Ascending aorta (tissue), 2 donors: Measurements from ENCODE around the gene ECT2. TPM values are rescaled to one million over a fixed set of nuclear protein-coding genes. Genes with fewer than 3 reads are reported as not detected.
"Not testable (repeated sequence)": the region's sequence is repeated elsewhere in the genome, so short reads cannot be mapped to it uniquely, and the experiment has no call there.

Experiments
- DNase-seq, 2 donors: peaks; one replicate each; pipeline ENCODE4 v3.0.0-alpha.2; 2019; ENCODE audit warnings: low spot score in 2 of 2
- H3K27ac ChIP-seq, 2 donors: fragments of 200-600 bp; sonication (generic); one replicate each; pipeline ENCODE4 v1.5.1; 2016 to 2017; ENCODE audit warnings: mild to moderate bottlenecking in 1 of 2
- H3K27me3 ChIP-seq: fragments of 200-600 bp; sonication (generic); one replicate; pipeline ENCODE4 v1.5.1; 2017
- H3K36me3 ChIP-seq, 2 donors: fragments of 200-600 bp; sonication (generic); one replicate each; pipeline ENCODE4 v1.5.1; 2016
- H3K4me1 ChIP-seq, 2 donors: fragments of 200-600 bp; sonication (generic); one replicate each; pipeline ENCODE4 v1.5.1; 2016 to 2017; ENCODE audit warnings: mild to moderate bottlenecking in 1 of 2
- H3K4me3 ChIP-seq, 2 donors: fragments of 200-600 bp; sonication (generic); one replicate each; pipeline ENCODE4 v1.5.1; 2016 to 2017; ENCODE audit warnings: mild to moderate bottlenecking in 1 of 2
- H3K9me3 ChIP-seq, 2 donors: fragments of 200-600 bp; sonication (generic); one replicate each; pipeline ENCODE4 v1.5.1; 2016
- intact Hi-C: fragments of 100-400 bp; cut with DNase I; formaldehyde crosslinking; loops from one replicate; pipeline ENCODE4 v1.15.1; 2023
- total RNA-seq: library from RNA; depleted of rRNA; stranded (reverse); fragments of >200 nt; gene quantifications from one replicate; pipeline ENCODE4 v1.1.0, GENCODE V29; 2016
- TF ChIP-seq, protein P1 (sequence below), 3 experiments: fragments of 200-600 bp in 2 of 3; fragments of 450-650 bp in 1 of 3; sonication (generic) in 2 of 3; IDR thresholded peaks; one replicate each; pipeline ENCODE4 v1.5.1; 2016 to 2019; ENCODE audit warnings: antibody characterized with exemption in 3 of 3, mild to moderate bottlenecking in 1 of 3, moderate library complexity in 1 of 3

Gene ECT2
- total RNA-seq, 1 donor from 2014 or later = 27.1 TPM

DNA sequence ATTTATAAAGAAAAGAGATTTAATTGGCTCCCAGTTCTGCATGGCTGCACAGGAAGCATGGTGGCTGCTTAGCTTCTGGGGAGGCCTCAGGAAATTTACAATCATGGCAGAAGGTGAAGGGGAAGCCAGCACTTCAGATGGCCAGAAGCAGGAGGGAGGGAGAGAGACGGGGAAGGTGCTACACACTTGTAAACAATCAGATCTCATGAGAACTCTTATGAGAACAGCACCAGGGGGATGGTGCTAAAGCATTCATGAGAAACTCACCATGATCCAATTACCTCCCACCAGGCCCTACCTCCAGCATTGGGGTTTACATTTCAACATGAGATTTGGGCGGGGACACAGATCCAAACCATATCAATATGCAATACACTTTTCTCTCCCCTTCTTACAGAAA is 73.7 kb downstream of the ECT2 start:
- intact Hi-C loops = no loop called here

DNA sequence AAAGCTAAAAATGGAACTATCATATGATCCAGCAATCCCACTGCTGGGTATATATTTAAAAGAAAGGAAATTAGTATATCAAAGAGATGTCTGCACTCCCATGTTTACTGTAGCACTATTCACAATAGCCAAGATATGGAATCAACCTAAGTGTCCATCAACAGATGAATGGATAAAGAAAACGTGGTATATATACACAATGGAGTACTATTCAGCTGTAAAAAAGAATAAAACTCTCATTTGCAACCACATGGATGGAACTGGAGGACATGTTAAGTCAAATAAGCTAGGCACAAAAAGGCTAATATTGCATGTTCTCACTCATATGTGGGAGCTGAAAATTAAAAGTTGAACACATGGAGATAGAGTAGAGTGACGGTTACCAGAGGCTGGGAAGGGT is 76.7 kb downstream of the ECT2 start:
- H3K27ac ChIP-seq, H3K4me1 ChIP-seq, H3K4me3 ChIP-seq, H3K36me3 ChIP-seq, DNase-seq, intact Hi-C loops, H3K27me3 ChIP-seq, H3K9me3 ChIP-seq: not testable (repeated sequence)

More for the DNA sequence above, 73.7 kb downstream of the ECT2 start:
- no peak overlapping the region for H3K4me3 ChIP-seq
- no peaks in the 10 kb centered on the region for H3K36me3 ChIP-seq
- H3K9me3 ChIP-seq = no peaks in the 10 kb centered on the region
- H3K27ac ChIP-seq = no peak overlapping the region
- H3K4me1 ChIP-seq = no peaks in the 10 kb centered on the region
- TF ChIP-seq, protein P1, sequence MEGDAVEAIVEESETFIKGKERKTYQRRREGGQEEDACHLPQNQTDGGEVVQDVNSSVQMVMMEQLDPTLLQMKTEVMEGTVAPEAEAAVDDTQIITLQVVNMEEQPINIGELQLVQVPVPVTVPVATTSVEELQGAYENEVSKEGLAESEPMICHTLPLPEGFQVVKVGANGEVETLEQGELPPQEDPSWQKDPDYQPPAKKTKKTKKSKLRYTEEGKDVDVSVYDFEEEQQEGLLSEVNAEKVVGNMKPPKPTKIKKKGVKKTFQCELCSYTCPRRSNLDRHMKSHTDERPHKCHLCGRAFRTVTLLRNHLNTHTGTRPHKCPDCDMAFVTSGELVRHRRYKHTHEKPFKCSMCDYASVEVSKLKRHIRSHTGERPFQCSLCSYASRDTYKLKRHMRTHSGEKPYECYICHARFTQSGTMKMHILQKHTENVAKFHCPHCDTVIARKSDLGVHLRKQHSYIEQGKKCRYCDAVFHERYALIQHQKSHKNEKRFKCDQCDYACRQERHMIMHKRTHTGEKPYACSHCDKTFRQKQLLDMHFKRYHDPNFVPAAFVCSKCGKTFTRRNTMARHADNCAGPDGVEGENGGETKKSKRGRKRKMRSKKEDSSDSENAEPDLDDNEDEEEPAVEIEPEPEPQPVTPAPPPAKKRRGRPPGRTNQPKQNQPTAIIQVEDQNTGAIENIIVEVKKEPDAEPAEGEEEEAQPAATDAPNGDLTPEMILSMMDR (IDR thresholded peaks at IDR 0.05) = no peak
- no peak for DNase-seq
- no peaks in the 10 kb centered on the region for H3K27me3 ChIP-seq

DNA sequence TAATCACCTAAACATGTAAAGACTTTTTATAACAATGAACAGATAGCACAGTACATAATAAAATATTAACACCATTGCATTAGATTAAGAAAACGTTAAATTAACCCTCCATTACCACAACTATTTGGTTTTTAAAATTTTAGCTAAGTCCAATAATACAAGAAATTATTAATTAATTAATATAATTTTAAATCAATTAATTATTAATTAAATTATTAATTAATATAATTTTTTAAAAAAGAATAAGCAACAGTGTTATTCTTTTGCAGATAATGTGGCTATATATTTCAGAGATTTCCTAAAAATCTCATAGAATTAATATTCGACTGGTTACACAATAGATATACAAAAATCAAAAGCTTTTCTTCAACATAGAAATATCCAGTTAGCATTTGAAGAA is 82.5 kb downstream of the ECT2 start:
- Histone ChIP-seq H3K9me3 (no peaks in the 10 kb centered on the region), H3K27me3 (no peaks in the 10 kb centered on the region), H3K4me3 (no peak overlapping the region), H3K36me3 (no peaks in the 10 kb centered on the region), H3K4me1 (no peaks in the 10 kb centered on the region), H3K27ac (no peak overlapping the region)
- intact Hi-C loops = no loop called here
- no peak for DNase-seq
- TF ChIP-seq, protein P1 (IDR thresholded peaks at IDR 0.05) = no peak

DNA sequence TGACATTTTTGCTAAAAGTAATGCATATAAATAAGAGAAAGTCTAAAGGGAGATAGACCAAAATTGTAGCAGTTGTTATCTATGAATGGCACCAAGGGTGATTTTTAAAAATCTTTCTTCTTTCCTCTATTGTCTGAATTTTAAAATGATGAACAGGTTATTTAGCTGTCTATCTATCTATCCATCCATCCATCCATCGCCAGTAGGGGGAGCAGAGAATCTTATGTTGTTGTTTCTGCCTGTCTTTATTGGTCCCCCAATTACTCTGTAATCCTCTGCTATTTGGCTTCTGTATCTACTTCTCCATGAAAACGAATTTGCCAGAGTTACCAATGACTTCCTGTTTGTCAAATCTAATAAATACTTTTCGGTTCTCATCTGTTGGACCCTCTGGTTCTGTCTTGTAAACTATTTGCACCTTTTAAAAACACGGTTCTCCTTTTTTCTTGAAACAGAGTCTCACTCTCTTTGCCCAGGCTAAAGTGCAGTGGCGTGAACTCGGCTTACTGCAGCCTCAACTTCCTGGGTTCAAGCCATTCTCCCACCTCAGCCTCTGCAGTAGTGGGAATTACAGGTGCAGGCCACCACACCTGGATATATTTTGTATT is 86.0 kb downstream of the ECT2 start:
- no peaks in the 10 kb centered on the region for H3K36me3 ChIP-seq
- no peaks in the 10 kb centered on the region for H3K4me1 ChIP-seq
- H3K27ac ChIP-seq = no peak overlapping the region
- no peaks in the 10 kb centered on the region for H3K27me3 ChIP-seq
- no peak for DNase-seq
- no peaks in the 10 kb centered on the region for H3K9me3 ChIP-seq
- intact Hi-C loops = no loop called here
- TF ChIP-seq, protein P1 (IDR thresholded peaks at IDR 0.05) = peak; percentile 17 to 30 (median 25)
- H3K4me3 ChIP-seq = no peak overlapping the region

DNA sequence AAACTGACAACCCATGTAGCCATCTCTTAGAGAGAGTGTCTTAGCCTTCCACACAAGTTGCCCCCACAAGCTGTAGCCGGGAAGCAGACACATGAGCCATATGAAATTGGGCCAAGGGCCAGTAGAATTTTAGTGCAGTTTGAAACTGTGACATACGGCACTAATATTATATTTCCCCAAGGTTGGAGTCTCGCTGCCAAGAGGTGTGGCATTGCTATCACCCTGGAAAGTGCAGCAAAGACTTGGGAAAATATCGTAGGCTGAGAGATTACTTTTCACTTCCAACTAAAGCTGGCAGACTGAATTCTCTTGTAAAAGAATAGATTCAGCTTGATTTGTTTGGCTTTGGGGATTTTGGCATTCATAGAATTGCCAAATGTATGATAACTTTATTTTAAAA is 89.2 kb downstream of the ECT2 start:
- no peaks in the 10 kb centered on the region for H3K36me3 ChIP-seq
- no peak overlapping the region for H3K4me3 ChIP-seq
- TF ChIP-seq, protein P1 (IDR thresholded peaks at IDR 0.05) = no peak
- H3K27me3 ChIP-seq = no peaks in the 10 kb centered on the region
- H3K9me3 ChIP-seq = no peaks in the 10 kb centered on the region
- intact Hi-C loops = no loop called here
- DNase-seq = no peak
- H3K27ac ChIP-seq = no peak overlapping the region
- H3K4me1 ChIP-seq = no peaks in the 10 kb centered on the region

DNA sequence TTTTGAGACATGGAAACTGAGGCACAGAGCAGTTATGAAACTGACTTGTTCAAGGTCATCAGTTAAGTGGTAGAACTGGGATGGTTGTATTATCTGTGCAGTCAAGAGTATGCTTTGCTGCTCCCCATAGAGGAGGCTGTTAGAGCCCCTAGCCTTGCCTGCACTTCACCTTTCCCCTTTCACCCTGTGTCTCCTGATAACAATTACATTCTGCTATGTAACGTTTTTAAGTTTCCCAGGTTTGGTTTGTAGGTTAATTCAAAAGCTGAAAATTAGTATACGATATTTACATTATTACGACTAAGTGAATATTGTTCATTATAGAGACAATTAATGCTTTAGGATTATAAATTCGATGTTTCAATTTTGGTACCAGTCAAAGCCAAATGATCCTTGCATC is 89.9 kb downstream of the ECT2 start:
- Histone ChIP-seq H3K27me3 (no peaks in the 10 kb centered on the region), H3K4me3 (no peak overlapping the region), H3K9me3 (no peaks in the 10 kb centered on the region), H3K36me3 (no peaks in the 10 kb centered on the region), H3K27ac (no peak overlapping the region), H3K4me1 (no peaks in the 10 kb centered on the region)
- intact Hi-C loops = no loop called here
- no peak for DNase-seq
- TF ChIP-seq, protein P1 (IDR thresholded peaks at IDR 0.05) = no peak
